Colonic mucosa (tissue), 4 donors: ENCODE measurements around the gene UBTD2. TPM values are rescaled to one million over a fixed set of nuclear protein-coding genes. Genes with fewer than 3 reads are reported as not detected.

Experiments used
- DNase-seq: peaks from one replicate; pipeline ENCODE4 v3.0.0-alpha.2; 2020
- H3K27ac ChIP-seq: fragments of 200-600 bp; one replicate; pipeline ENCODE4 v1.8.0; 2021
- H3K27me3 ChIP-seq: fragments of 200-600 bp; one replicate; pipeline ENCODE4 v1.8.0; 2021
- H3K36me3 ChIP-seq: fragments of 200-600 bp; one replicate; pipeline ENCODE4 v1.8.0; 2021
- H3K4me1 ChIP-seq: fragments of 200-600 bp; one replicate; pipeline ENCODE4 v1.8.0; 2021; ENCODE audit warnings: mild to moderate bottlenecking
- H3K4me3 ChIP-seq: fragments of 200-600 bp; one replicate; pipeline ENCODE4 v1.8.0; 2021
- H3K9ac ChIP-seq, 2 donors: one replicate each; pipeline ENCODE4 v1.7.0; 2013; ENCODE audit warnings: control low read depth in 2 of 2, low read depth in 2 of 2, low read length in 2 of 2
- H3K9me3 ChIP-seq: fragments of 200-600 bp; one replicate; pipeline ENCODE4 v1.8.0; 2021
- intact Hi-C: fragments of 100-400 bp; cut with DNase I; formaldehyde crosslinking; loops from one replicate; pipeline ENCODE4 v1.14.1; 2022
- total RNA-seq, 2 donors: library from RNA; stranded (reverse); fragmentation: NEBNext Ultra II Directional in 1 of 2; extraction: Animal tissue kit (Norgen Biotek cat#: 25700) in 1 of 2; gene quantifications; one replicate each; pipeline ENCODE4 v1.2.1, GENCODE V29; 2021
- TF ChIP-seq, protein P1 (sequence below): fragments of 200-600 bp; IDR thresholded peaks from one replicate; pipeline ENCODE4 v1.8.0; 2022; ENCODE audit warnings: antibody characterized with exemption, mild to moderate bottlenecking
- donor health status: healthy.
- donor health status: DM: no; HTN: no; CAD: no.
- donor health status: DM: no; HTN: no; CAD: no.

The UBTD2 gene
- total RNA-seq, 2 donors from 2014 or later = 15.4 to 24.3 TPM

DNA sequence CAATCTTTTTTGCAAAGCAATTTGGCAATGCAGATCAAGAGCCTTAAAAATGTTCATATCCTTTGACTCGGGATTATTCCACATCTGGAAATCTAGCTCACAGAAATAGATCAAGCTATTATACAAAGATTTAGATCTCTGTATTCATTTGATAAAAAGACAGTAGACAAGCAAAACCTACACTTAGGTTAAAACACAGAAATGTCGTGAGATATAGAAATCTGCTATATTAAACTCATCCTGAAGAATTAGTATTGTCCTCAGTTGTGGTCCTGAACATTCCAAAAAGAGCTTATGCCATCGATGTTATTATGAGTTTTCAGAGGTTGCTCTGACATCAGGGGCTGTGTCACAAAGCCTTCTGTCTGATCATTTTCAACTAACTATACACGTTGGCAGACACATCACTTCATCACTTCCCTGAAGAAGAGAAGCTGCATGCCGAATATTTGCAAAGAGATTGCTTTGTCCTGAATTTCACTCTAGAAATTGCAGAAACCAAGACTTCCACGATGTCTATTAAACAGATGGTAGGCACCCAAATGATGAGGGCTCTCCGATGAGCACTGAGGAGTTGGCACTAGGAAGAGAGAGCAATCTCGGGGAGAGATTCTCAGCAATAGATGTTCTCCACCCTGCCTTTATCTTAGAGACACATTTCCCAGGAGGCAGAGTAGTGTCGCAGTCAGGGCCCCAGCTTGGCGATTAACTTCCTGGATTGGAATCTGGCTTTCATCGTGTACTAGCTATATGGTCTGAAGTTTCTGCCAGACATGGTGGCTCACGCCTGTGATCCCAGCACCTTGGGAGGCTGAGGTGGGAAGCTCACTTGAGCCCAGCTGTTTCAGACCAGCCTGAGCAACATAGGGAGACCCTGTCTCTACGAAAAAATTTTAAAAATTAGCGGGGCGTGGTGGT lies 1.9 kb upstream of the UBTD2 start:
- no peak for DNase-seq
- TF ChIP-seq, protein P1, sequence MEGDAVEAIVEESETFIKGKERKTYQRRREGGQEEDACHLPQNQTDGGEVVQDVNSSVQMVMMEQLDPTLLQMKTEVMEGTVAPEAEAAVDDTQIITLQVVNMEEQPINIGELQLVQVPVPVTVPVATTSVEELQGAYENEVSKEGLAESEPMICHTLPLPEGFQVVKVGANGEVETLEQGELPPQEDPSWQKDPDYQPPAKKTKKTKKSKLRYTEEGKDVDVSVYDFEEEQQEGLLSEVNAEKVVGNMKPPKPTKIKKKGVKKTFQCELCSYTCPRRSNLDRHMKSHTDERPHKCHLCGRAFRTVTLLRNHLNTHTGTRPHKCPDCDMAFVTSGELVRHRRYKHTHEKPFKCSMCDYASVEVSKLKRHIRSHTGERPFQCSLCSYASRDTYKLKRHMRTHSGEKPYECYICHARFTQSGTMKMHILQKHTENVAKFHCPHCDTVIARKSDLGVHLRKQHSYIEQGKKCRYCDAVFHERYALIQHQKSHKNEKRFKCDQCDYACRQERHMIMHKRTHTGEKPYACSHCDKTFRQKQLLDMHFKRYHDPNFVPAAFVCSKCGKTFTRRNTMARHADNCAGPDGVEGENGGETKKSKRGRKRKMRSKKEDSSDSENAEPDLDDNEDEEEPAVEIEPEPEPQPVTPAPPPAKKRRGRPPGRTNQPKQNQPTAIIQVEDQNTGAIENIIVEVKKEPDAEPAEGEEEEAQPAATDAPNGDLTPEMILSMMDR = no peak
- Histone ChIP-seq H3K36me3 (no peaks in the 10 kb centered on the region), H3K27me3 (no peaks in the 10 kb centered on the region), H3K4me1 (peaks cover 11% of the 10 kb centered on the region), H3K9ac (no peak overlapping the region), H3K9me3 (no peaks in the 10 kb centered on the region), H3K27ac (no peak overlapping the region), H3K4me3 (no peak overlapping the region)
- intact Hi-C loops = no loop called here

GRCh38 chr5:172284611-172284980 lies 1.0 kb upstream of the UBTD2 start:
- H3K9ac ChIP-seq = peak overlapping the region; percentile 70 to 77
- no peaks in the 10 kb centered on the region for H3K9me3 ChIP-seq
- H3K36me3 ChIP-seq = no peaks in the 10 kb centered on the region
- H3K27ac ChIP-seq = peak overlapping the region; percentile 40
- H3K27me3 ChIP-seq = no peaks in the 10 kb centered on the region
- intact Hi-C loops = loop anchor here (5.0 kb wide), 1 partner anchor 97 kb away; the partner anchor contains the start of gene STK10
- H3K4me3 ChIP-seq = peak overlapping the region; percentile 60
- DNase-seq = no peak
- TF ChIP-seq, protein P1 = no peak
- H3K4me1 ChIP-seq = peaks cover 11% of the 10 kb centered on the region

DNA sequence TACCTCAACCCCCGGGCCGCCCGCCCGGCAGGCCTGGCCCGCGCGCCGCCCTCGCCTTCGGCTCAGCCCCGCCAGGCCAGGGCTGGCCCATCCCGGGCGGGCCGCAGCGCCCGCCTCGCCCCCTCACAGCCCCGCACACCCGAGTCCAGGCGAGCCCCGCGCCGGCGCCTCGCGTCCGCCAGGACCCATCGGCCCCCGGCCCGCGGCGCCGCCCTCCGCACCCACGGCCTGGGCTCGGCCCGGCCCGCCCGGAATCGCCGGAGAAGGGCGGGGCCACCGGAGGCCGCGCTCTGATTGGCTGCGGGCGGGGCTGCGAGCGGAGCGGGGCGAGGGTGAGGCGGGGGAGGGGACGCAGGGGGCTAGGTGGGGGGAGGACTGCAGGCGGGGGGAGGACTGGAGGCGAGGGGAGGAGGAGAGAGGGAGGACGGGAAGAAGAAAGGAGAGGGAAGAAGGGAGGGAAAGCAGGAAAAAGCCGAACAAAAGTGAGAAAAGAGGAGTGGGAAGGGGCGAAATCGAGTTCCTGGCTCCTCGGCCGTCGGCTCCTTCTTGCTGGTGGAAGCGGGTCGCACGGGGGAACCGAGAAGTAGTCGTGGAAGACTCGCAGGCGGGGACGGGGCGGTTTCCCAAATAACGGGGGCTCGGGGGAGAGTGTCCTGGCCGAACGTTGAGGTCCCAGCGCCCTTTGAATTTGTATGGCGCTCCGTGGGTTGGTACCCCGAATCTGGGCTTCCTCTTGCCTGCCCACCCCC lies 472 bp upstream of the UBTD2 start:
- Histone ChIP-seq H3K9ac (peak overlapping the region; percentile 77 to 93), H3K4me1 (peaks cover 11% of the 10 kb centered on the region), H3K4me3 (peak overlapping the region; percentile 83), H3K27ac (peak overlapping the region; percentile 80), H3K27me3 (no peaks in the 10 kb centered on the region), H3K36me3 (no peaks in the 10 kb centered on the region), H3K9me3 (no peaks in the 10 kb centered on the region)
- intact Hi-C loops = loop anchor here (5.0 kb wide), 1 partner anchor 97 kb away; the partner anchor contains the start of gene STK10
- TF ChIP-seq, protein P1 = no peak
- DNase-seq = peak; percentile 85

GRCh38 chr5:172282272-172283019 lies 1.1 kb downstream of the UBTD2 start:
- Histone ChIP-seq H3K9me3 (no peaks in the 10 kb centered on the region), H3K4me3 (peak overlapping the region; percentile 83), H3K36me3 (no peaks in the 10 kb centered on the region), H3K9ac (peak overlapping the region; percentile 80 to 93), H3K4me1 (peaks cover 11% of the 10 kb centered on the region), H3K27ac (peak overlapping the region; percentile 80), H3K27me3 (no peaks in the 10 kb centered on the region)
- DNase-seq = no peak
- intact Hi-C loops = loop anchor here (5.0 kb wide), 1 partner anchor 95 kb away; the partner anchor contains the start of gene STK10
- TF ChIP-seq, protein P1 = no peak

DNA sequence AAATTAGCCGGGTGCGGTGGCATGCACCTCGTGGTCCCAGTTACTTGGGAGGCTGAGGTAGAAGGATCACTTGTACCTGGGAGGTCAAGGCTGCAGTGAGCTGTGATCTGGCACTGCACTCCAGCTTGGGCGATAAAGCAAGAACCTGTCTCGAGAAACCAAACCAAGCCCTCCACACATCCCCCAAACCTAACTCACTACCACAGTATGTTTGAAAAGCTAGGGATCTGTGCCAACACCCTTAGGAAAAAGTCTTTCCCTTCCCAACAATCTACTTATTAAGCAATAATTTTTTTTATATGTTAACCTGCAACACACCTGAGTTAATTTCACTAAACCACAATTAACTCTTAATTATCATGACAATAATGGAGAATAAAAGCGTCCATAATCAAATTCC lies 2.2 kb downstream of the UBTD2 start:
- no peak overlapping the region for H3K9ac ChIP-seq
- no peak overlapping the region for H3K27ac ChIP-seq
- no peak for DNase-seq

More for the DNA sequence above, 2.2 kb downstream of the UBTD2 start:
- Histone ChIP-seq H3K9me3 (no peaks in the 10 kb centered on the region), H3K4me1 (peaks cover 11% of the 10 kb centered on the region), H3K4me3 (no peak overlapping the region), H3K27me3 (no peaks in the 10 kb centered on the region), H3K36me3 (no peaks in the 10 kb centered on the region)
- TF ChIP-seq, protein P1 = no peak
- intact Hi-C loops = loop anchor here (5.0 kb wide), 1 partner anchor 94 kb away; the partner anchor contains the start of gene STK10
